GM19455 (cell line): ENCODE data around the gene PSAPL1.

Source experiments
- ATAC-seq: cut with Tn5 transposase; IDR thresholded peaks from one replicate; pipeline ENCODE4 v1.9.1; 2021; ENCODE audit not compliant: unreplicated experiment

PSAPL1 gene

DNA sequence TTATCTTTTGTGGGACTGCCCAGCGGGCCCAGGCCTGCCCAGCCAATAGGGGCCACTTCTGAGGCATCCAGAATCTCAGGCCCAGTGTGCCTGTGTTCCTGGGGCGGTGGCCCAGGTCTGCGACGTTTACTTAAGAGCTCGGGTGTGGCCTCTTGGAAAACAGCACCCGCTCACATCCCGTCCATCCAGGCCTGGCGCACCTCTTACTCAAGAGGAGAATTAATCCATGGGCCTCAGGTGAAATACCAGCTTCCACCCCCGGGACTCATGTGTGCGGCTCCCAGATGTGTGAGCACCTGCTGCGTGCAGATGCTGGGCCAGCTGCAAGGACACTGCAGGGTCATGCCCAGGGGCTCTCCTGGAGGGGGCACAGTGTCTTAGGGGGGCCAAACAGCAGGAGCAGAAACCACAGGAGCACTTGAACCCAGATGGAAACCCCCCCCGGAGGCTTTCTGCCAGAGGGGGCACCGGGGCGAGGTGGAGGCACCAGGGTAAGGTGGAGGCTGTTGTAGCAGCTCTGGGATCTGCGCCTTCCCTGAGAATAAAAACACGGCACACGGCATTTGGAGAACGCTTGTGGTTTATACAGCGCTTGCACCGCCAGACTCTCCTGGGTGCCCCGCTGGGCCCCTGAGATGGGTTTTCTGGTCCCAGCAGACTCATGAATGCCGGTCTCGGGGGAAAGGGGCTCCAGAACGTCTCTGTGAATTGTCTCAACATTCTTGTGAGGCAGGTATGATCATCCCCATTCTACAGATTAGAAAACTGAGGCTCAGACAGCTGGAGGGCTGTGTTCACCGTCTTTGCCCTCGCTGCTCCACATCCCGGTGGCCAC lies 2.8 kb downstream of the PSAPL1 start:
- no peak for ATAC-seq

- no peak for ATAC-seq
Measured at GRCh38 chr4:7430965-7431695, 3.6 kb downstream of the PSAPL1 start.

DNA sequence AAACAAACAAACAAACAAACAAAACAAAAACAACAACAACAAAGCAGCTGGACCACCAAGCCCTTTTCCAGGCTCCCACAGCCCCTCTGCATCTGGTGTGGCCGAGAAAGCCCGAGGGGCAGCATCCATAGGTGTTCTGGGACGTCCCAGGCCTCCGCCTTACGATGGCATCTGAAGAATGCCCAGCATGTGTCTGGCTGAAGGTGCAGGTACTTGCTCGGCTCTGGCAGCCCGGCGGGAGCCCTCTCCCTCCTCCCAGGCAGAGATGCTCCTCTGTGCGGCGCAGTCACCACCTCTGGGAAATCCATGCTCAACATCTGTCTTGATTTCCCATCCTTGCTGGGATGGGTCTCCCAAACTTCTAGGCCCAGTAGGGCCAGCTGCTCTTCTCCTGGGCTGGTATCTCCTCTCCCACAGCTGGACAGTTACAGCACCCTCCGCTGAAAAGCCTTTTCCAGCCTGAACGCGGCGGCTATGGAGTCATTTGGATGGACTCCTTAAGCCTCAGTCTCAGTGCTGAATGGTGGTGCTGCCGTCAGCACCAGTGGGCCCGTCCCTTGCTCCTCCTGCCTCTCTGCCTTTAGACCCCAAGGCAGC lies 4.3 kb downstream of the PSAPL1 start:
- ATAC-seq = no peak

DNA sequence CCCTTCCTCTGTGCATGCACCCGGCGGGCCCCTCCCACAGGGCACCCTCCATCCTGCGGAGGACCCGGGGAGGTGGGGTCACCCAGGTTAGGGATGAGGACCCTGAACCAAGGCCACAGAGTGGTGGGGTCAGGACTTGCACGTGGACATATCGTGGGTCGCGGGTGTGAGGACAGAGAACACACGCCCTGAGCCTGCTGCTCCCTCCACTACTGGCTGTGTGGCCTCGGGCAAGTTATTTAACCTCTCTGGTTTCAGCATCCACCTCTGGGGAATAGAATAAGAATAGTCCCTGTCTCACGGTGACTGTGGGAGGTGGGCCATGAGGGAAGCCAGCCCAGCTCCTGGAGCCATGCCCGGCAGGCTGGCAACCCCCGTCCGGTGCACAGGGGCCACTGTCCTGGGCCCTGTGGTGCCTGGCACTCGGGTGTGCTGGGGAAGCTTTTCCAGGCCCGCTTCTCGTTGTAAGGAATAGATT lies 5.1 kb downstream of the PSAPL1 start:
- no peak for ATAC-seq

DNA sequence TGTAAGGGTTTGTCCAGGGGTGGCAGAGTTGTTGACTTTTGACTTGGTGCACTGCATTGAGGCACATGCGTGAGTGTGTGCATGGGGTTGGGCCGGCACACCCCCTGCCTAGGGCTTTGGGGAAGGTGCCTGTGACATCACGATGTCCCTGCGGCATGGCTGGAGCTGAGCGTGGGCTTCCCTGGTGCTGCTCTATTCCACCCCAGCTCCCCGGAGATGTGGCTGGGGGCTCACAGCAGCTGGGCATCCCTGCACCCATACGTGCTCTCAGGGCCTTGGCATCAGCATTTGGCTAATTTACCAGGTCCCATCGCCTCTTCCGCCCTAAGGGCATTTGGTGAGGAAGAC lies 5.7 kb downstream of the PSAPL1 start:
- ATAC-seq = no peak

GRCh38 chr4:7428261-7429068 lies 6.3 kb downstream of the PSAPL1 start:
- no peak for ATAC-seq

- ATAC-seq = no peak
Measured at GRCh38 chr4:7427831-7428260, 6.9 kb downstream of the PSAPL1 start.

DNA sequence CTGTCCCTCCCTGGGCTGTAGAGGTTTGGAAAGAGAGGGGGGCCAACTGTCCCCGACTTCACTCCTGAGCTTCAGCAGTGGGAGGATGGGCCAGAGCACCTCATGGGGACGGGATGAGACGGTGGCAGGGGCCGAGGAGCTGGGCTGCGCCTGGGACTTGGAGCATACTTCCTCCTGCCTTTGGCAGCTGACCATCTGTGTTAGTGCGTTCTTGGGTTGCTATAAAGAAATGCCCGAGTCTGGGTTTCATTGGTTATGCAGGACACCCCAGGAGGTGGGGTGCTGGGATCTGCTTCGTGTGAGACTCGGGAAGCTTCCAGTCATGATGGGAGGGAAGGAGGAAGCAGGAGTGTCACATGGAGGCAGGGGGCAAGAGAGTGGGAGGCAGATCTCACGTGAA lies 7.4 kb downstream of the PSAPL1 start:
- no peak for ATAC-seq

DNA sequence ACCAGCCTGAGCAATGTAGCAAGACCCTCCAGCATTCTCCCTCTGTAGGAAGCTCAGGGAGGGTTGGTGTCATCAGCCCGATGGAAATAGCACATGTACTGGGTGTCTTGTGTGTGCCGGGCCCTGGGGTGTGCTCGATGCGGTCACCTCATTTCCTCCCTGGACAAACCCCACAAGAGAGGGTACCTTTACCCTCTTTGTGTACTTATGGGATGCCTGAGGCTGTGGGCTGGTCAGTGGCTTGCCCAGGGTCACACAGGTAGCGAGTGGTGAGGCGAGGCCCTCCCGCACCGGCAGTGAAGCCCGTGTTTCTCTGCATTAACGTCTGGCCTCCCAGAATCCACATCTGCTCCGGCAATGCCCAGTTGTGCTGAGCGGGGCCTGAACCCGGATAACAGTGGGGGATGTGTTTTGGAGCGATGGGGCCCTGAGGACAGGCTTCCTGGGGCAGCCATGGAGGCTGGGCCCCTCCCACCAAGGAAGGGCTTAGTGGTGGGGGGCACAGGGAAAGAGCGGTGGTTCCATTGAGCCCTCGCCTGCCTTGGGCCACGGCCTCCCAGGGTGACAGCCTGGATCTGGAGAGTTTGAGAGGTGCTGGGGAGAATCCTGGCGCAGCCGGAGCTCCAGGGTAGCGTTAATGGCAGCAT lies 8.1 kb downstream of the PSAPL1 start:
- ATAC-seq = no peak

- ATAC-seq = no peak
Measured at GRCh38 chr4:7425591-7426468, 8.9 kb downstream of the PSAPL1 start.

DNA sequence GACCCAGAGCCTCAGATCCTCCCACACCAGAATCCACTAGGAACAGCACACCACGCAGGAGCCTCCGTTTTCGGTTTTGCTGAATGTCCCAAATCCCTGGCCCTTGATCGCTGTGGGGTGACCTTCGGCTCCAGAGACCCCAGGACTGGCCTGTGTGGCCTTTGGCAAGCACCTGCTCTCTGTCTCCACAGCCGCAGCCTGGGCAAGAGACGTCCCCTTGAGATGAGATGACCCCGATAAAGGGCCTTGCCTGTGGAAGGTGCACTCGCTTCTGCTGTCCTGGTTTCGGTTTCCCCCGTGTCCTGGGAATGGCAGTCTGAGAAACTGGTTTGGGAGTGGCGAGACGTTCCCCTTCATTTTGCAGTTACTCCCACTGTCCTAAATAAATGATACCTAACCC lies 9.6 kb downstream of the PSAPL1 start:
- no peak for ATAC-seq

GRCh38 chr4:7424553-7425111 lies 10.1 kb downstream of the PSAPL1 start:
- ATAC-seq = no peak

DNA sequence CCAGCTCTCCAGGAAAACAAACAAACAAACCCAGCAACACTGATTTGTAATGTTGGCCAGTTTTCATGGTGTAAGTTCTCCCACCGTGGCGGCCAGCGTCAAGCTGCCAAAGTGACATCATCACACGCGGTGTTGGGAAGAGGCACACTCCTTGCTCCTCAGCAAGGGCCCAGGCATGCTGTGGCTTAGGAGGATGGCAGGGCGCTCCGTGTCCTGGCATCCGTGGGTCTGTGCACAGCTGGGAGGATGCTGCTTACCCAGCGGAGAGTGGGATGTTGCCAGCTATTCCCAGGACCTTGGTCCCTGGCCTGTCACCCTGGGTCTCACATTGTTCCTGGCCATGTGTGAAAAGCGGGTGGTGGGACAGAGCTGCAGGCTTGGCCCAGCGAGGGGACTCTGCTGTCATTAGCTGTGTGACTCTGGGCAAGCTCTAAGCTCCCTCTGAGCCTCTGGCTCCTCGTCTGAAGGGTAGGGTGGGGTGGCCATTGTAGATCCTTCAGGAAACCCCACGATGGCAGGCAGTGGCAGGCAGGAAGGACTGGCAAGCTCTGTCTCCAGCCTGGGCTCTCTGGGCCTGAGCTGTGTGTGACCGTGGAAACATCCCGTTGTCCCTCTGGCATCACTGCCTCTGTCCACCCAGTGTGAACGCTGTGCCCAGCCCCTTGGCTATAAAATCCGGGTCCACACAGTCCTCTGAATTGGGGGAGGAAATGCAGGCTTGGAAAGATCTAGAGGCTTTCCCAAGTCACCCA lies 10.8 kb downstream of the PSAPL1 start:
- ATAC-seq = no peak

GRCh38 chr4:7423391-7423790 lies 11.3 kb downstream of the PSAPL1 start:
- ATAC-seq = no peak

DNA sequence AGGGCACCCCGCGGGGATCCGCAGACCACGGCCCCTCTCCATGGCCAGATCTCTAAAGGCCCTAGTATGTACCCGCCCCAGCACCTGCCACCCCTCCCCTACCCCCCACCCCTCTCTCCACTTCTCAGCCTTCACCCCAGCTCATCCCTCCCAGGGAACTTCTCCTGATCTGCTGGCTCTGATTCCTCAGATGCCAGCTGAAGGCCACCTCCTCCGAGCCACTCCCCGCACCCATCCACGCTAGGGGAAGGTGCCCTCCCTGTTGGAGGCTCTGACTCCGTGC lies 11.9 kb downstream of the PSAPL1 start:
- ATAC-seq = no peak

DNA sequence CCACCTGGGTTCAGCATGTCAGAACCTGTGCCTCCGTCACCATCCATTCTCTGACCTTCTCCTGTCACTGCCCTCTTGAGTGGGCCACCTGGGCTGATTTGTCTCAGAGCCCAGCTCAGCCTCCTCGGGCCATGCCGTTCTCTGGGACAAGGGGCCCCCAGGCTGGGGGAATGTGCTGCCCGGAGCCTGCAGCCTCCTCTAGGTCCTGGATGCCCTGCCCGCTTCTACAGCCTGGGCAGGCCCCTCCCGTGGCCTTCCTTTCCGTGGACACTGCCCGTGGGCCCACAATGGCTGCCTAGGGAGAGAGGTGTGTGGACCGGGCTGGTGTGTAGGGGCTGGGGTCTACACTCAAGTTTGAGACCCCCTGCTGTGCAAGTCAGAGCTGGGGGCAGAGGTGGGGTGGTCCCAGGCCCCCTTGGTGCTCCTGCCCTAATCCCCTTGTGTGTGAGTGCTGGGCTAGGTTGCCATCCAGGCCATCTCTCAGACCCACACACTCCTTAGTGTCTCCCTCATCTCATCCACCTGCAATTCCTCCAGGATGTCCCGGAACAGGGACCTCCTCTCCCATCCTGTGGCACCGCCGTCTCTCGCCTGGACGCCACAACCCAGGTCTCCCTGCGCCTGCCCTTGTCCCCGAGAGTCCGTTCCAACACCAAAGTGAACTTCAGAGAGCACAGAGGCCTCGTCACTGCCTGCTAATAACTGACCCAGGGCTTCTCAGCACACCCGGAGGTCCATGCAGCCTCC lies 12.4 kb downstream of the PSAPL1 start:
- ATAC-seq = no peak

DNA sequence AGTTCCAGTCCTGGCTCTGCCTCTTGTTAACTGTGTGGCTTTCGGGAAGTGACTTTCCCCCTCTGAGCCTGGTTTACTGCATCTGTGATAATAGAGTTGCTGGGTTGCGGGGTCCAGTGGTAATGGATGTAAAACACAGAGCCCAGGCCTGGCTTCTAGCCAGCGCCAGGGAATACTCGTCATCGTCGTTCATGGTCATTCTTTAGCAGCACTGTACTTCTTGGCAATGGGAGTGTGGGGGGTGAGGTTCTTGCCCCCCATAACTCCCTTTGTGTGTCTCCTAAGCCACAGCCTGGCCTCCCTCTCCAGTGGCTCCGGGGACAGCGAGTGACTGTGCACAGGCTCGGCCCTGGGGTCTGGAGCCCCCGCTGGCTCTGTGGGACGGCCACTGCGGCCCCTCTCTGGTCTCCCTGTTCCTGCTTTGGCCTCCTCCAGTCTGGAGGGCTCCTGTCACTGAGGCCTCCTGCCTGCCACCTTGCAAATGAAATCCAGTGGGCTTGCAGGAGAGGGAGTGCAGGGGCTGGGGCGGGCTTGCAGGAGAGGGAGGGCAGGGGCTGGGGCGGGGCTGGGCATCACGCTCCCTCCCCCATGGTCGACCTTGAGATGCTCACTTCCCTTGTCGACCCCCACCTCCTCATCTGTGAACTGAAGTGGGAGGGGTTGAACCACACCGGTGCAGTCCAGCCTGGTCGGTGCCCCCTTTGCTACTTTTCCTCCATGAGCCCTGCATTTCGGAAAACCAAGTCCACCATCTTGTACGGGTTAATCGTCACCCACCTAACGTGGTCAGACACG lies 13.2 kb downstream of the PSAPL1 start:
- no peak for ATAC-seq
